Measurements from ENCODE around the gene CHRNA4.

CHRNA4 gene

GRCh38 chr20:63401384-63402110 is 40.4 kb upstream of the CHRNA4 start:
- Histone ChIP-seq H2AFZ (ENCODE audit: low read depth, low read length) (no peak overlapping the region), H3K79me2 (ENCODE audit: insufficient read depth, low read length) (no peaks in the 10 kb centered on the region), H3K27ac (ENCODE audit: low read length) (no peak overlapping the region), H3K27me3 (ENCODE audit: insufficient read depth, low read length, poor library complexity) (no peaks in the 10 kb centered on the region), H3K4me3 (ENCODE audit: low read depth in 1 of 2, low read length in 2 of 2) (no peak overlapping the region), H3K4me1 (ENCODE audit: insufficient read depth, low read length) (no peaks in the 10 kb centered on the region), H3K9me3 (ENCODE audit: insufficient read depth, low read length, severe bottlenecking) (no peaks in the 10 kb centered on the region), H3K9ac (ENCODE audit: low read depth, low read length) (no peak overlapping the region), H3K36me3 (ENCODE audit: insufficient read depth, low read length) (no peaks in the 10 kb centered on the region), H3K4me2 (ENCODE audit: insufficient read depth, low read length) (no peak overlapping the region), H4K20me1 (ENCODE audit: insufficient read depth, low read length) (peaks cover 15% of the 10 kb centered on the region; the same call in 1 of the 2 replicates)
- no peak for DNase-seq
- ATAC-seq (ENCODE audit: insufficient read depth, low read depth) = no peak
- TF ChIP-seq, protein P1, sequence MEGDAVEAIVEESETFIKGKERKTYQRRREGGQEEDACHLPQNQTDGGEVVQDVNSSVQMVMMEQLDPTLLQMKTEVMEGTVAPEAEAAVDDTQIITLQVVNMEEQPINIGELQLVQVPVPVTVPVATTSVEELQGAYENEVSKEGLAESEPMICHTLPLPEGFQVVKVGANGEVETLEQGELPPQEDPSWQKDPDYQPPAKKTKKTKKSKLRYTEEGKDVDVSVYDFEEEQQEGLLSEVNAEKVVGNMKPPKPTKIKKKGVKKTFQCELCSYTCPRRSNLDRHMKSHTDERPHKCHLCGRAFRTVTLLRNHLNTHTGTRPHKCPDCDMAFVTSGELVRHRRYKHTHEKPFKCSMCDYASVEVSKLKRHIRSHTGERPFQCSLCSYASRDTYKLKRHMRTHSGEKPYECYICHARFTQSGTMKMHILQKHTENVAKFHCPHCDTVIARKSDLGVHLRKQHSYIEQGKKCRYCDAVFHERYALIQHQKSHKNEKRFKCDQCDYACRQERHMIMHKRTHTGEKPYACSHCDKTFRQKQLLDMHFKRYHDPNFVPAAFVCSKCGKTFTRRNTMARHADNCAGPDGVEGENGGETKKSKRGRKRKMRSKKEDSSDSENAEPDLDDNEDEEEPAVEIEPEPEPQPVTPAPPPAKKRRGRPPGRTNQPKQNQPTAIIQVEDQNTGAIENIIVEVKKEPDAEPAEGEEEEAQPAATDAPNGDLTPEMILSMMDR (IDR thresholded peaks at IDR 0.05; ENCODE audit: borderline replicate concordance, extremely low read depth, low read length, poor library complexity, severe bottlenecking) = no peak
- no peak for TF ChIP-seq EZH2 (IDR thresholded peaks at IDR 0.05; ENCODE audit: borderline replicate concordance, low read depth, low read length, severe bottlenecking)

DNA sequence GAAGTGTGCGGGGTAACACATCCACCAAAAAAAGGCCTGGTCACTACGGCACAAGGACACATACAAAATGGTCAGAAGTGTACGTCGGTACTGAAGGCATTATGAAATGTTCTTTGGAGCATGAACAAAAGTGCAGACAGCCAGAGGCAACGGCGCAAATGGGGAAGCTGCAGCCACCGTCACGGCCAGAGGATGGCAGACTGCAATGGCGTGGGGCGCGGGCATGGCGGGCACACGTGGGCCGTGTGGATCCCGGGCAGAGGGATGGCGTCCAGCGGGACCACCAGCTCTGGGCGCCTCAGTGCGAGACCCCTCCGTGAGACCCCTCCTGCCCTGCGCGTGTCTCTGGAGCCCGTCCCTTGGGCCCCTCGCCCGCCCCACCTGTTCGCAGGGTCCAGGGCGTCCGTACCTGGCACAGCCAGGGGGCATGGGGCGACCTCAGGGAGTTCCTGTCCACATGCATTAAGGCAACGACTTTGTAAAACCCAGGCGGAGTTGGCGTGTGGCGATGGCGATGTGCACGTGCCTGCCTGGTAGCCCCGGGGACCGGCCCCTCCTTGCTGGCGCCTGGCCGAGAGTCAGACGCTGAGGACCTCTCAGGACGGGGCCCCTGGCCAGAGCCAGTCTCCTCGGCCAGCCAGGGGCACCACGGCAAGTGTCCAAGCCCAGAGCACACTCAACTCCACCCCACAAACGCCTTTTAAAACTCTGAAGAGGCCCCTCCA is 39.5 kb upstream of the CHRNA4 start:
- no peaks in the 10 kb centered on the region for H3K79me2 ChIP-seq (ENCODE audit: insufficient read depth, low read length)

GRCh38 chr20:63399596-63400375 is 38.6 kb upstream of the CHRNA4 start:
- H3K27ac ChIP-seq (ENCODE audit: low read length) = no peak overlapping the region
- H4K20me1 ChIP-seq (ENCODE audit: insufficient read depth, low read length) = peaks cover 12% of the 10 kb centered on the region; the same call in 1 of the 2 replicates
- TF ChIP-seq EZH2 (IDR thresholded peaks at IDR 0.05; ENCODE audit: borderline replicate concordance, low read depth, low read length, severe bottlenecking) = no peak
- TF ChIP-seq, protein P1 (IDR thresholded peaks at IDR 0.05; ENCODE audit: borderline replicate concordance, extremely low read depth, low read length, poor library complexity, severe bottlenecking) = no peak
- no peak for DNase-seq
- H3K4me3 ChIP-seq (ENCODE audit: low read depth in 1 of 2, low read length in 2 of 2) = no peak overlapping the region
- H3K9me3 ChIP-seq (ENCODE audit: insufficient read depth, low read length, severe bottlenecking) = no peaks in the 10 kb centered on the region
- H3K4me2 ChIP-seq (ENCODE audit: insufficient read depth, low read length) = no peak overlapping the region
- ATAC-seq (ENCODE audit: insufficient read depth, low read depth) = no peak
- H3K4me1 ChIP-seq (ENCODE audit: insufficient read depth, low read length) = no peaks in the 10 kb centered on the region
- no peaks in the 10 kb centered on the region for H3K79me2 ChIP-seq (ENCODE audit: insufficient read depth, low read length)
- no peak overlapping the region for H3K9ac ChIP-seq (ENCODE audit: low read depth, low read length)
- H3K36me3 ChIP-seq (ENCODE audit: insufficient read depth, low read length) = no peaks in the 10 kb centered on the region
- H2AFZ ChIP-seq (ENCODE audit: low read depth, low read length) = no peak overlapping the region
- no peaks in the 10 kb centered on the region for H3K27me3 ChIP-seq (ENCODE audit: insufficient read depth, low read length, poor library complexity)

More for the DNA sequence above, 39.5 kb upstream of the CHRNA4 start:
- TF ChIP-seq, protein P1 (IDR thresholded peaks at IDR 0.05; ENCODE audit: borderline replicate concordance, extremely low read depth, low read length, poor library complexity, severe bottlenecking) = no peak
- no peak for TF ChIP-seq EZH2 (IDR thresholded peaks at IDR 0.05; ENCODE audit: borderline replicate concordance, low read depth, low read length, severe bottlenecking)
- Histone ChIP-seq H4K20me1 (ENCODE audit: insufficient read depth, low read length) (peaks cover 17% of the 10 kb centered on the region; the same call in 1 of the 2 replicates), H3K4me1 (ENCODE audit: insufficient read depth, low read length) (no peaks in the 10 kb centered on the region), H3K4me3 (ENCODE audit: low read depth in 1 of 2, low read length in 2 of 2) (no peak overlapping the region), H3K27me3 (ENCODE audit: insufficient read depth, low read length, poor library complexity) (no peaks in the 10 kb centered on the region), H3K9me3 (ENCODE audit: insufficient read depth, low read length, severe bottlenecking) (no peaks in the 10 kb centered on the region), H3K27ac (ENCODE audit: low read length) (no peak overlapping the region), H2AFZ (ENCODE audit: low read depth, low read length) (no peak overlapping the region), H3K36me3 (ENCODE audit: insufficient read depth, low read length) (no peaks in the 10 kb centered on the region), H3K4me2 (ENCODE audit: insufficient read depth, low read length) (no peak overlapping the region), H3K9ac (ENCODE audit: low read depth, low read length) (no peak overlapping the region)
- ATAC-seq (ENCODE audit: insufficient read depth, low read depth) (no peak), DNase-seq (no peak)
